ENCODE measurements around the gene CKAP2L. TPM values are rescaled to one million over a fixed set of nuclear protein-coding genes. Genes with fewer than 3 reads are reported as not detected.

CKAP2L gene
- total and polyA plus RNA-seq, 2 experiments from 2014 or later = 16.2 to 30.2 TPM

- peaks cover 5% of the 10 kb centered on the region; the same call in 1 of the 3 replicates for H3K36me3 Mint-ChIP-seq (ENCODE audit: low read depth)
- peaks cover 2% of the 10 kb centered on the region for H3K27me3 Mint-ChIP-seq (ENCODE audit: insufficient read depth, low read depth, poor library complexity)
- Histone ChIP-seq H4K20me1 (replicated peaks; ENCODE audit: insufficient read depth) (no peaks in the 10 kb centered on the region), H3F3A (replicated peaks; ENCODE audit: low read depth) (no peaks in the 10 kb centered on the region), H3K4me3 (no peak overlapping the region), H3K4me1 (ENCODE audit: insufficient read depth) (peaks cover 13% of the 10 kb centered on the region), H3K36me3 (ENCODE audit: insufficient read depth) (no peaks in the 10 kb centered on the region), H3K4me2 (no peak overlapping the region), H3K27ac (ENCODE audit: low read depth) (no peak overlapping the region; the same call in 1 of the 2 replicates), H3K79me2 (replicated peaks; ENCODE audit: insufficient read depth) (no peaks in the 10 kb centered on the region), H2AFZ (no peak overlapping the region; the same call in 1 of the 2 replicates), H3K27me3 (ENCODE audit: insufficient read depth) (no peaks in the 10 kb centered on the region), H3K9me2 (ENCODE audit: insufficient read depth) (peaks cover 18% of the 10 kb centered on the region)
- TF ChIP-seq ZNF462 (CRISPR knock-in tag; IDR thresholded peaks at IDR 0.05) (no peak), CTCF (conservative IDR thresholded peaks at IDR 0.05; ENCODE audit: low read depth in 2 of 2) (no peak), ZNF114 (CRISPR knock-in tag; IDR thresholded peaks at IDR 0.05) (no peak), ETS1 (IDR thresholded peaks at IDR 0.05) (no peak), JUNB (IDR thresholded peaks at IDR 0.05; ENCODE audit: unreplicated experiment) (no peak), ZNF331 (CRISPR knock-in tag; IDR thresholded peaks at IDR 0.05; ENCODE audit: low read depth) (no peak), STAT1 (IDR thresholded peaks at IDR 0.05; ENCODE audit: unreplicated experiment) (no peak), CREB1 (CRISPR knock-in tag; IDR thresholded peaks at IDR 0.05; ENCODE audit: low read depth) (no peak), NANOG (IDR thresholded peaks at IDR 0.05; ENCODE audit: borderline replicate concordance) (no peak), EZH2phosphoT487 (IDR thresholded peaks at IDR 0.05; ENCODE audit: unreplicated experiment) (no peak), EZH2 (IDR thresholded peaks at IDR 0.05; ENCODE audit: low read depth, unreplicated experiment) (no peak), REST (IDR thresholded peaks at IDR 0.05; ENCODE audit: unreplicated experiment) (no peak), POLR2AphosphoS5 (IDR thresholded peaks at IDR 0.05; ENCODE audit: low read depth) (no peak)
- H3K4me1 Mint-ChIP-seq = peaks cover 15% of the 10 kb centered on the region
- DNase-seq (ENCODE audit: low spot score) = no peak
- no peak overlapping the region for H3K27ac Mint-ChIP-seq
- H3K4me3 Mint-ChIP-seq = no peak overlapping the region
- H3K9me3 Mint-ChIP-seq = peaks cover 4% of the 10 kb centered on the region
- no peak for ATAC-seq
Observed at GRCh38 chr2:112790305-112790704, 25.9 kb upstream of the CKAP2L start.

All from GM23338 (cell line).